Gastrocnemius medialis (tissue), 4 donors: ENCODE data around the gene EHBP1L1. TPM values are rescaled to one million over a fixed set of nuclear protein-coding genes. Genes with fewer than 3 reads are reported as not detected.

Experiments used
- ATAC-seq, 2 donors: fragments of 150-250 bp; one replicate each; pipeline ENCODE4 v1.9.1; 2016
- DNase-seq, 2 donors: peaks; one replicate each; pipeline ENCODE4 v3.0.0-alpha.2; 2019
- H3K27ac ChIP-seq, 4 donors: fragments of 200-600 bp; sonication (generic); 1 replicate in 1 of 4; 2 replicates in 3 of 4; pipeline ENCODE4 v1.5.1; 2016 to 2018; ENCODE audit warnings: mild to moderate bottlenecking in 2 of 4, moderate library complexity in 1 of 4
- H3K27me3 ChIP-seq, 3 donors: fragments of 200-600 bp; sonication (generic) in 2 of 3; 1 replicate in 1 of 3; 2 replicates in 2 of 3; pipeline versions ENCODE4 v1.5.1 to v1.6.0; 2016 to 2019; ENCODE audit warnings: mild to moderate bottlenecking in 1 of 3, moderate library complexity in 1 of 3
- H3K36me3 ChIP-seq, 2 donors: fragments of 200-600 bp; sonication (generic) in 1 of 2; one replicate each; pipeline ENCODE4 v1.5.1; 2017 to 2018
- H3K4me1 ChIP-seq, 2 donors: fragments of 200-600 bp; sonication (generic) in 1 of 2; one replicate each; pipeline ENCODE4 v1.5.1; 2016 to 2017; ENCODE audit warnings: mild to moderate bottlenecking in 2 of 2
- H3K4me3 ChIP-seq, 4 donors: fragments of 200-600 bp; sonication (generic) in 3 of 4; 1 replicate in 1 of 4; 2 replicates in 3 of 4; pipeline ENCODE4 v1.5.1; 2016 to 2019; ENCODE audit warnings: mild to moderate bottlenecking in 2 of 4
- H3K9me3 ChIP-seq, 3 donors: fragments of 200-600 bp; sonication (generic) in 2 of 3; 1 replicate in 1 of 3; 2 replicates in 2 of 3; pipeline ENCODE4 v1.5.1; 2016 to 2019
- CTCF ChIP-seq, 5 experiments: fragments of 450-650 bp in 3 of 5; fragments of 200-600 bp in 2 of 5; sonication (generic) in 2 of 5; IDR thresholded peaks in 4 of 5; conservative IDR thresholded peaks in 1 of 5; 1 replicate in 4 of 5; 2 replicates in 1 of 5; pipeline ENCODE4 v1.5.1; 2016 to 2019; ENCODE audit warnings: antibody characterized with exemption in 5 of 5, mild to moderate bottlenecking in 3 of 5, moderate library complexity in 3 of 5
- POLR2A ChIP-seq, 2 donors: fragments of 450-650 bp; IDR thresholded peaks; one replicate each; pipeline ENCODE4 v1.6.1; 2017; ENCODE audit warnings: antibody characterized with exemption in 2 of 2, mild to moderate bottlenecking in 2 of 2, moderate library complexity in 2 of 2
- in situ Hi-C, 4 donors: fragments of 200-750 bp; cut with MboI; loops; one replicate each; pipeline versions ENCODE4 v1.15.0 to v1.8.0; 2017; ENCODE audit warnings: low sequenced_read_pairs in 4 of 4
- intact Hi-C: fragments of 100-400 bp; cut with DNase I; formaldehyde crosslinking; loops from one replicate; pipeline ENCODE4 v1.15.1; 2023; ENCODE audit warnings: low total_unique reads
- total RNA-seq, 4 donors: library from RNA; depleted of rRNA; stranded (reverse); fragments of >200 nt; gene quantifications; one replicate each; pipeline versions ENCODE4 v1.1.0 to v1.2.3, GENCODE V29; 2016

EHBP1L1 gene
- total RNA-seq, 4 donors from 2014 or later, result 191 to 374 (median 250) TPM

GRCh38 chr11:65556470-65557279 is 19.2 kb upstream of the EHBP1L1 start:
- DNase-seq, result no peak
- Histone ChIP-seq H3K36me3 (no peaks in the 10 kb centered on the region), H3K9me3 (no peaks in the 10 kb centered on the region), H3K4me1 (peaks cover 56 to 59% of the 10 kb centered on the region in 2 donors), H3K27ac (peak overlapping the region; percentile 95 to 99 (median 97)), H3K27me3 (no peaks in the 10 kb centered on the region), H3K4me3 (peak overlapping the region; percentile 47 to 70 (median 63))
- ATAC-seq, result no peak
- TF ChIP-seq CTCF (IDR thresholded peaks at IDR 0.05 in 4 of 5, conservative IDR thresholded peaks at IDR 0.05 in 1 of 5) (no peak), POLR2A (IDR thresholded peaks at IDR 0.05) (no peak)
- in situ Hi-C loops, result no loop called here
- intact Hi-C loops, result no loop called here

GRCh38 chr11:65557280-65558001 is 18.4 kb upstream of the EHBP1L1 start:
- Histone ChIP-seq H3K27ac (peak overlapping the region; percentile 95 to 99 (median 97)), H3K27me3 (no peaks in the 10 kb centered on the region), H3K4me1 (peaks cover 61% of the 10 kb centered on the region in 2 donors), H3K9me3 (no peaks in the 10 kb centered on the region), H3K4me3 (peak overlapping the region; percentile 55 to 70 (median 63)), H3K36me3 (no peaks in the 10 kb centered on the region)
- TF ChIP-seq POLR2A (IDR thresholded peaks at IDR 0.05), result no peak
- TF ChIP-seq CTCF (IDR thresholded peaks at IDR 0.05 in 4 of 5, conservative IDR thresholded peaks at IDR 0.05 in 1 of 5), result no peak
- intact Hi-C loops, result loop anchor here (1.0 kb wide), 1 partner anchor 17 kb away; no protein-coding TSS in a partner anchor
- ATAC-seq, result no peak
- no peak for DNase-seq
- in situ Hi-C loops, result no loop called here

GRCh38 chr11:65558002-65558929 is 17.6 kb upstream of the EHBP1L1 start, which contains the start of gene LTBP3:
Gene LTBP3, minus strand, starts transcription at chr11:65558359. Its CDS starts 400 bp downstream, at chr11:65557959.
- Histone ChIP-seq H3K36me3 (no peaks in the 10 kb centered on the region), H3K4me1 (peaks cover 61 to 62% of the 10 kb centered on the region in 2 donors), H3K9me3 (no peaks in the 10 kb centered on the region), H3K4me3 (peak within 1 kb of the TSS; percentile 55 to 70 (median 63)), H3K27ac (peak within 1 kb of the TSS; percentile 95 to 99 (median 97)), H3K27me3 (no peaks in the 10 kb centered on the region)
- DNase-seq (peak; percentile 67 to 86), ATAC-seq (peak; percentile 67 to 73)
- in situ Hi-C loops (no loop called here), intact Hi-C loops (loop anchor here (1.0 kb wide), 1 partner anchor 18 kb away; no protein-coding TSS in a partner anchor)
- TF ChIP-seq POLR2A (IDR thresholded peaks at IDR 0.05) (peak; percentile 52 to 54), CTCF (IDR thresholded peaks at IDR 0.05 in 4 of 5, conservative IDR thresholded peaks at IDR 0.05 in 1 of 5) (peak in 3 of 5 experiments; percentile 18 to 27 (median 24))

GRCh38 chr11:65558930-65559509 is 16.8 kb upstream of the EHBP1L1 start:
- H3K4me1 ChIP-seq, result peaks cover 61 to 62% of the 10 kb centered on the region in 2 donors
- ATAC-seq, result peak; percentile 22 to 43

More at GRCh38 chr11:65558930-65559509, 16.8 kb upstream of the EHBP1L1 start:
- no peaks in the 10 kb centered on the region for H3K27me3 ChIP-seq
- in situ Hi-C loops (no loop called here), intact Hi-C loops (loop anchor here (1.0 kb wide), 1 partner anchor 19 kb away; no protein-coding TSS in a partner anchor)
- DNase-seq, result peak in 1 of 2 donors; percentile 71
- peak overlapping the region; percentile 55 to 70 (median 63) for H3K4me3 ChIP-seq
- no peak for TF ChIP-seq POLR2A (IDR thresholded peaks at IDR 0.05)
- TF ChIP-seq CTCF (IDR thresholded peaks at IDR 0.05 in 4 of 5, conservative IDR thresholded peaks at IDR 0.05 in 1 of 5), result peak in 1 of 5 experiments; percentile 13
- H3K9me3 ChIP-seq, result no peaks in the 10 kb centered on the region
- no peaks in the 10 kb centered on the region for H3K36me3 ChIP-seq
- peak overlapping the region; percentile 95 to 99 (median 97) for H3K27ac ChIP-seq
